Smooth muscle cell (in vitro differentiated cells): ENCODE measurements around the gene SLAMF8. TPM values are rescaled to one million over a fixed set of nuclear protein-coding genes. Genes with fewer than 3 reads are reported as not detected.

Experiments
- polyA plus RNA-seq: library from polyadenylated mRNA; unstranded; fragments of >200 nt; fragmentation: Nextera tagmentation; extraction: Ambion mirVana; gene quantifications from 2 replicates; pipeline ENCODE4 v1.2.1, GENCODE V29; 2016
- small RNA-seq: library from RNA; depleted of rRNA; stranded (forward); fragments of <200 nt; gene quantifications from one replicate; pipeline ENCODE3, GENCODE V24; 2014
- total RNA-seq: library from RNA; depleted of rRNA; stranded (reverse); fragments of >200 nt; gene quantifications from 2 replicates; pipeline ENCODE4 v1.2.3, GENCODE V29; 2014

SLAMF8 gene
- total and polyA plus RNA-seq, 2 experiments from 2014 or later = 11.0 to 15.1 TPM

Small RNAs within 50 kb of the gene (small RNA-seq; reads per million reads assigned to genes)
- not detected for gene RF00570

Other genes with a start within 250 kb of the SLAMF8 start
- gene APCS, start 239.0 kb upstream of the SLAMF8 start, total RNA-seq = not detected in 2 replicates
- not detected in 2 replicates for gene APCS, start 239.0 kb upstream of the SLAMF8 start, polyA plus RNA-seq
- not detected in 2 replicates for gene CRP, start 112.3 kb upstream of the SLAMF8 start, total RNA-seq
- not detected in 2 replicates for gene CRP, start 112.3 kb upstream of the SLAMF8 start, polyA plus RNA-seq
- gene DUSP23, start 45.9 kb upstream of the SLAMF8 start, total RNA-seq = 11.4 and 32.9 TPM in 2 replicates
- gene DUSP23, start 45.9 kb upstream of the SLAMF8 start, polyA plus RNA-seq = 41.4 and 47.4 TPM in 2 replicates
- not detected in 2 replicates for gene FCRL6, start 24.5 kb upstream of the SLAMF8 start, total RNA-seq
- gene FCRL6, start 24.5 kb upstream of the SLAMF8 start, polyA plus RNA-seq = not detected in 2 replicates
- gene VSIG8, start 35.8 kb downstream of the SLAMF8 start, total RNA-seq = not detected in 2 replicates
- 0.29 and 1.3 TPM in 2 replicates for gene VSIG8, start 35.8 kb downstream of the SLAMF8 start, polyA plus RNA-seq
- 1.1 and 1.3 TPM in 2 replicates for gene CFAP45, start 73.3 kb downstream of the SLAMF8 start, total RNA-seq
- gene CFAP45, start 73.3 kb downstream of the SLAMF8 start, polyA plus RNA-seq = 1.2 and 1.9 TPM in 2 replicates
- 390 and 408 TPM in 2 replicates for gene TAGLN2, start 98.6 kb downstream of the SLAMF8 start, total RNA-seq
- 1,005 and 1,171 TPM in 2 replicates for gene TAGLN2, start 98.6 kb downstream of the SLAMF8 start, polyA plus RNA-seq
- 0.49 and 0.99 TPM in 2 replicates for gene IGSF9, start 118.7 kb downstream of the SLAMF8 start, total RNA-seq
- 2.1 and 6.6 TPM in 2 replicates for gene IGSF9, start 118.7 kb downstream of the SLAMF8 start, polyA plus RNA-seq
- 1.3 TPM in 1 of 2 replicates, not detected in the other for gene SLAMF9, start 127.4 kb downstream of the SLAMF8 start, total RNA-seq
- gene SLAMF9, start 127.4 kb downstream of the SLAMF8 start, polyA plus RNA-seq = 1.8 and 2.1 TPM in 2 replicates
- 4.7 and 5.2 TPM in 2 replicates for gene PIGM, start 205.1 kb downstream of the SLAMF8 start, total RNA-seq
- gene PIGM, start 205.1 kb downstream of the SLAMF8 start, polyA plus RNA-seq = 2.9 and 3.0 TPM in 2 replicates
- gene KCNJ10, start 243.3 kb downstream of the SLAMF8 start, total RNA-seq = not detected in 2 replicates
- gene KCNJ10, start 243.3 kb downstream of the SLAMF8 start, polyA plus RNA-seq = not detected in 2 replicates